ENCODE data around the gene TNFSF11. TPM values are rescaled to one million over a fixed set of nuclear protein-coding genes. Genes with fewer than 3 reads are reported as not detected.

The TNFSF11 gene
- total and polyA plus RNA-seq, 2 experiments from 2014 or later, result 9.9 TPM

- Histone ChIP-seq H3K4me1 (ENCODE audit: insufficient read depth) (peaks cover 42% of the 10 kb centered on the region), H4K20me1 (replicated peaks; ENCODE audit: insufficient read depth) (no peaks in the 10 kb centered on the region), H3K27ac (ENCODE audit: low read depth) (peak overlapping the region; percentile 82; the same call in 1 of the 2 replicates), H3K4me2 (peak overlapping the region; percentile 22; the same call in 1 of the 2 replicates), H3F3A (replicated peaks; ENCODE audit: low read depth) (peaks cover 13% of the 10 kb centered on the region; the same call in 1 of the 2 replicates), H3K27me3 (ENCODE audit: insufficient read depth) (no peaks in the 10 kb centered on the region), H2AFZ (no peak overlapping the region), H3K36me3 (ENCODE audit: insufficient read depth) (peaks cover 6% of the 10 kb centered on the region; the same call in 1 of the 2 replicates), H3K79me2 (replicated peaks; ENCODE audit: insufficient read depth) (peaks cover 22% of the 10 kb centered on the region), H3K4me3 (no peak overlapping the region), H3K9me2 (ENCODE audit: insufficient read depth) (peaks cover 18% of the 10 kb centered on the region)
- Mint-ChIP-seq H3K36me3 (ENCODE audit: low read depth) (peaks cover 63% of the 10 kb centered on the region), H3K9me3 (no peaks in the 10 kb centered on the region), H3K27me3 (ENCODE audit: insufficient read depth, low read depth, poor library complexity) (peaks cover 3% of the 10 kb centered on the region), H3K27ac (peak overlapping the region; percentile 92), H3K4me3 (no peak overlapping the region; the same call in 2 of the 3 replicates), H3K4me1 (peaks cover 54% of the 10 kb centered on the region)
- DNase-seq (ENCODE audit: low spot score), result no peak
- no peak for ATAC-seq
- no peak for TF ChIP-seq EZH2 (IDR thresholded peaks at IDR 0.05; ENCODE audit: low read depth, unreplicated experiment)
- TF ChIP-seq CTCF (conservative IDR thresholded peaks at IDR 0.05; ENCODE audit: low read depth in 2 of 2), result no peak
- TF ChIP-seq CREB1 (CRISPR knock-in tag; IDR thresholded peaks at IDR 0.05; ENCODE audit: low read depth), result no peak
- no peak for TF ChIP-seq NANOG (IDR thresholded peaks at IDR 0.05; ENCODE audit: borderline replicate concordance)
- no peak for TF ChIP-seq ZNF114 (CRISPR knock-in tag; IDR thresholded peaks at IDR 0.05)
- TF ChIP-seq EZH2phosphoT487 (IDR thresholded peaks at IDR 0.05; ENCODE audit: unreplicated experiment), result no peak
- TF ChIP-seq STAT1 (IDR thresholded peaks at IDR 0.05; ENCODE audit: unreplicated experiment), result no peak
- TF ChIP-seq ZNF462 (CRISPR knock-in tag; IDR thresholded peaks at IDR 0.05), result no peak
- TF ChIP-seq ETS1 (IDR thresholded peaks at IDR 0.05), result no peak
- no peak for TF ChIP-seq ZNF331 (CRISPR knock-in tag; IDR thresholded peaks at IDR 0.05; ENCODE audit: low read depth)
- no peak for TF ChIP-seq JUNB (IDR thresholded peaks at IDR 0.05; ENCODE audit: unreplicated experiment)
- no peak for TF ChIP-seq REST (IDR thresholded peaks at IDR 0.05; ENCODE audit: unreplicated experiment)
These were observed 17.6 kb downstream of the TNFSF11 start for GRCh38 chr13:42591602-42592001.
